ENCODE data around the gene CCM2L. TPM values are rescaled to one million over a fixed set of nuclear protein-coding genes. Genes with fewer than 3 reads are reported as not detected.

The CCM2L gene
- polyA plus RNA-seq, 3 donors, result not detected

DNA sequence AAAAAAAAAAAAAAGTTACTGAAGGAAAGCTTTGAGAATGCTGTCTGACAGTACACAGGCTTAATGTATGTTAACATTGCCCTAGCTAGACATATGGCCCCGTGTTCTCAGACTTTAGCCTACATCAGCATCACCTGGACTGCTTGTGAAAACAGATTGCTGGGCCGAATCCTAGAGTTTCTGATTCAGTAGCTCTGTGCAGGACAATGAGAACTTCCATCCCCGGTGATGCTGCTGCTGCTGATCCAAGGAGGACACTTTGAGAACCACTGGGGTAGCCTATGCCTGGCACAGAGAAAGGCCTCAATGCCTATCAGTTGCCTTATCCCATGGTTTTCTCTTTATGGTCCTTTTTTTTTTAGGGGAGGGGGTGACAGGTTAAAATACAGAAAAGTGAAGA is 43.4 kb downstream of the CCM2L start:
- peak overlapping the region; percentile 69 to 98 (median 81) for H3K4me3 ChIP-seq (replicated peaks in 1 of 3; ENCODE audit: low read depth in 2 of 3, low read length in 3 of 3)
- H3K9me3 ChIP-seq (replicated peaks in 1 of 2; ENCODE audit: control insufficient read depth in 1 of 2, insufficient read depth in 1 of 2, low read length in 2 of 2), result no peaks in the 10 kb centered on the region
- peak overlapping the region; percentile 90 to 98 for H3K27ac ChIP-seq (ENCODE audit: low read depth in 1 of 2, low read length in 2 of 2)
- H4K20me1 ChIP-seq (ENCODE audit: insufficient read depth, low read length), result no peaks in the 10 kb centered on the region
- H3K4me1 ChIP-seq (ENCODE audit: control insufficient read depth in 1 of 2, insufficient read depth in 2 of 2, low read length in 2 of 2), result peaks cover 65 to 78% of the 10 kb centered on the region in 2 donors
- Mint-ChIP-seq H3K9me3 (peaks cover 0 to 3% (median 0%) of the 10 kb centered on the region in 7 donors), H3K36me3 (peaks cover 38 to 55% of the 10 kb centered on the region in 2 donors), H3K4me1 (peaks cover 67% of the 10 kb centered on the region), H3K27me3 (ENCODE audit: low read depth in 3 of 3) (peaks cover 0 to 2% (median 1%) of the 10 kb centered on the region in 3 donors), H3K4me3 (peak overlapping the region; percentile 95 to 97), H3K27ac (peak overlapping the region; percentile 98 to 99 (median 98))
- no peaks in the 10 kb centered on the region for H3K27me3 ChIP-seq (ENCODE audit: control insufficient read depth in 2 of 2, insufficient read depth in 2 of 2, low read length in 2 of 2)
- no peak for DNase-seq
- peaks cover 23 to 33% of the 10 kb centered on the region in 2 donors for H3K36me3 ChIP-seq (replicated peaks in 1 of 2; ENCODE audit: control insufficient read depth in 1 of 2, insufficient read depth in 2 of 2, low read length in 2 of 2)
- H2AFZ ChIP-seq (ENCODE audit: insufficient read depth, low read depth, low read length, poor library complexity, severe bottlenecking), result no peak overlapping the region
- peak overlapping the region; percentile 100 for H3K9ac ChIP-seq (ENCODE audit: insufficient read depth, low read length, poor library complexity, severe bottlenecking)
- H3K4me2 ChIP-seq (replicated peaks; ENCODE audit: extremely low read depth, low read length, poor library complexity, severe bottlenecking), result peak overlapping the region; percentile 82
- 96% methylated on average over 3 of the region's 3 CpGs for WGBS (ENCODE audit: insufficient coverage)
- intact Hi-C loops (cut with micrococcal nuclease), result loop anchor here in 1 of 2 donors (2.0 kb wide), 1 partner anchor 15 kb away; no protein-coding TSS in a partner anchor
- TF ChIP-seq, protein P1, sequence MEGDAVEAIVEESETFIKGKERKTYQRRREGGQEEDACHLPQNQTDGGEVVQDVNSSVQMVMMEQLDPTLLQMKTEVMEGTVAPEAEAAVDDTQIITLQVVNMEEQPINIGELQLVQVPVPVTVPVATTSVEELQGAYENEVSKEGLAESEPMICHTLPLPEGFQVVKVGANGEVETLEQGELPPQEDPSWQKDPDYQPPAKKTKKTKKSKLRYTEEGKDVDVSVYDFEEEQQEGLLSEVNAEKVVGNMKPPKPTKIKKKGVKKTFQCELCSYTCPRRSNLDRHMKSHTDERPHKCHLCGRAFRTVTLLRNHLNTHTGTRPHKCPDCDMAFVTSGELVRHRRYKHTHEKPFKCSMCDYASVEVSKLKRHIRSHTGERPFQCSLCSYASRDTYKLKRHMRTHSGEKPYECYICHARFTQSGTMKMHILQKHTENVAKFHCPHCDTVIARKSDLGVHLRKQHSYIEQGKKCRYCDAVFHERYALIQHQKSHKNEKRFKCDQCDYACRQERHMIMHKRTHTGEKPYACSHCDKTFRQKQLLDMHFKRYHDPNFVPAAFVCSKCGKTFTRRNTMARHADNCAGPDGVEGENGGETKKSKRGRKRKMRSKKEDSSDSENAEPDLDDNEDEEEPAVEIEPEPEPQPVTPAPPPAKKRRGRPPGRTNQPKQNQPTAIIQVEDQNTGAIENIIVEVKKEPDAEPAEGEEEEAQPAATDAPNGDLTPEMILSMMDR (IDR thresholded peaks at IDR 0.05), result no peak
- peaks cover 71% of the 10 kb centered on the region for H3K79me2 ChIP-seq (ENCODE audit: insufficient read depth, low read length)

DNA sequence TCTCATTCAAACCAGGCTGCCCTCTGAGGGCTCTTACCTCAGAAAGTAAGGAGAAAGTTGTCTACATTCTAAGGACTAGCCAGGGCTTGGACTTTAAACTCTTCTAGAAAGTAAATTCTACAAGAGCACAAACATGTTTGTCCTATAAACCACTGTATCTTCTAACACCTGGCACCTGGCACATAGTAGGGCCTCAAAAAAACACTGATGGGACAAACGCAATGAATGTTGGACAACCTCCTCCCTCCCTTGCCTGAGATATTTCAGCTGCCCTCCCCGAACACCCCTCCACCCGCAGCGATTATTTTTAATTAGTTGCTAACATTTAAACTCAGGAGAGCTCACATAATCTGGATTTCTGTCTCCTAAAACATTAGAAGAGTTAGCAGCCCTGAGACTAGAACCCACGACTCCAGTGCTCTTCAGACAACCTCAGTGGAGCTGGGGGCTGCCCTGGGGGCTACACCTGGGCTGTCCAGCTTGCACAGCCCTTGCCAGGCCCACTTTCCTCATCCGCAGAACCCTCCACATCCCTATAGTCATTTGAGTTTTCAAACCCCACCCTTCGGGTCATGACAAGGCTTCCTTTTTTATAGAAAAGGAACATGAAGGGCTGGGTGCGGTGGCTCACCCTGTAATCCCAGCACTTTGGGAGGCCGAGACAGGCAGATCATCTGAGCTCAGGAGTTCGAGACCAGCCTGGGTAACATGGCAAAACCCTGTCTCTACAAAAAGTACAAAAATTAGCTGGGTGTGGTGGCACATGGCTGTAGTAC is 46.7 kb downstream of the CCM2L start:
- Histone ChIP-seq H3K4me3 (replicated peaks in 1 of 3; ENCODE audit: low read depth in 2 of 3, low read length in 3 of 3) (peak overlapping the region in 1 of 3 experiments; percentile 59), H3K9me3 (replicated peaks in 1 of 2; ENCODE audit: control insufficient read depth in 1 of 2, insufficient read depth in 1 of 2, low read length in 2 of 2) (no peaks in the 10 kb centered on the region), H3K27ac (ENCODE audit: low read depth in 1 of 2, low read length in 2 of 2) (peak overlapping the region; percentile 87 to 93), H3K27me3 (ENCODE audit: control insufficient read depth in 2 of 2, insufficient read depth in 2 of 2, low read length in 2 of 2) (no peaks in the 10 kb centered on the region), H3K36me3 (replicated peaks in 1 of 2; ENCODE audit: control insufficient read depth in 1 of 2, insufficient read depth in 2 of 2, low read length in 2 of 2) (peaks cover 40 to 52% of the 10 kb centered on the region in 2 donors), H3K79me2 (ENCODE audit: insufficient read depth, low read length) (peaks cover 99% of the 10 kb centered on the region), H3K9ac (ENCODE audit: insufficient read depth, low read length, poor library complexity, severe bottlenecking) (peak overlapping the region; percentile 29), H2AFZ (ENCODE audit: insufficient read depth, low read depth, low read length, poor library complexity, severe bottlenecking) (no peak overlapping the region), H4K20me1 (ENCODE audit: insufficient read depth, low read length) (no peaks in the 10 kb centered on the region), H3K4me2 (replicated peaks; ENCODE audit: extremely low read depth, low read length, poor library complexity, severe bottlenecking) (peak overlapping the region; percentile 51), H3K4me1 (ENCODE audit: control insufficient read depth in 1 of 2, insufficient read depth in 2 of 2, low read length in 2 of 2) (peaks cover 78 to 91% of the 10 kb centered on the region in 2 donors)
- peaks cover 0 to 2% (median 1%) of the 10 kb centered on the region in 3 donors for H3K27me3 Mint-ChIP-seq (ENCODE audit: low read depth in 3 of 3)
- TF ChIP-seq, protein P1 (IDR thresholded peaks at IDR 0.05), result no peak
- H3K4me3 Mint-ChIP-seq, result peak overlapping the region; percentile 57 to 84
- H3K4me1 Mint-ChIP-seq, result peaks cover 79% of the 10 kb centered on the region
- intact Hi-C loops (cut with micrococcal nuclease), result no loop called here
- H3K27ac Mint-ChIP-seq, result peak overlapping the region; percentile 94 to 99 (median 97)
- WGBS (ENCODE audit: insufficient coverage), result 41% methylated on average over 4 of the region's 10 CpGs
- H3K36me3 Mint-ChIP-seq, result peaks cover 66 to 87% of the 10 kb centered on the region in 2 donors
- DNase-seq, result peak; percentile 55 to 69 (median 57)
- peaks cover 0 to 3% (median 0%) of the 10 kb centered on the region in 7 donors for H3K9me3 Mint-ChIP-seq

Data from CD14-positive monocyte (primary cell).